ENCODE results near the gene RAB21. TPM values are rescaled to one million over a fixed set of nuclear protein-coding genes. Genes with fewer than 3 reads are reported as not detected.
"Not testable (repeated sequence)": the region's sequence is repeated elsewhere in the genome, so short reads cannot be mapped to it uniquely, and the experiment has no call there.

RAB21 gene
- total RNA-seq, 4 donors from 2014 or later = 16.0 to 42.6 (median 30.8) TPM

DNA sequence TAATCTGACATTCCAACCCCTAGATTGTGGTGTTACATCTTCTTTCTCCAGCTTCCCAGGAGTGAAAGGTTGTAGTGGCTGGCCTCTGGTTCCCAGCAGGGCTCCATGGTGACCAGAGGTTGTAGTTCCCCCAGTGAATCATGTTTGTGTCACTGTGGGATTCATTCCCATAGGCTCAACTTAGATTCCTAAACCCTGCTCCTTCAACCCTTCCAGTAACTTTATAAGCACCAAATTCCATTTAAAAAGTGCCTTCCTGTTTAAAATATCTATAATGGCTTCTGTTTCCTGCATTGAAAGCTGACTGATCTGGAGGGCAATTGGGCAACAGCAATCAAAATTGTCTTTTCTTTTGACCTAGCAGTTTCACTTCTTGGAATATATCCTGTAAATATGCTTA, 44.4 kb downstream of the RAB21 start:
- no peaks in the 10 kb centered on the region for H3K36me3 ChIP-seq
- H3K4me1 ChIP-seq = no peaks in the 10 kb centered on the region
- no peak for DNase-seq
- TF ChIP-seq POLR2A (IDR thresholded peaks at IDR 0.05) = no peak
- TF ChIP-seq, protein P1, sequence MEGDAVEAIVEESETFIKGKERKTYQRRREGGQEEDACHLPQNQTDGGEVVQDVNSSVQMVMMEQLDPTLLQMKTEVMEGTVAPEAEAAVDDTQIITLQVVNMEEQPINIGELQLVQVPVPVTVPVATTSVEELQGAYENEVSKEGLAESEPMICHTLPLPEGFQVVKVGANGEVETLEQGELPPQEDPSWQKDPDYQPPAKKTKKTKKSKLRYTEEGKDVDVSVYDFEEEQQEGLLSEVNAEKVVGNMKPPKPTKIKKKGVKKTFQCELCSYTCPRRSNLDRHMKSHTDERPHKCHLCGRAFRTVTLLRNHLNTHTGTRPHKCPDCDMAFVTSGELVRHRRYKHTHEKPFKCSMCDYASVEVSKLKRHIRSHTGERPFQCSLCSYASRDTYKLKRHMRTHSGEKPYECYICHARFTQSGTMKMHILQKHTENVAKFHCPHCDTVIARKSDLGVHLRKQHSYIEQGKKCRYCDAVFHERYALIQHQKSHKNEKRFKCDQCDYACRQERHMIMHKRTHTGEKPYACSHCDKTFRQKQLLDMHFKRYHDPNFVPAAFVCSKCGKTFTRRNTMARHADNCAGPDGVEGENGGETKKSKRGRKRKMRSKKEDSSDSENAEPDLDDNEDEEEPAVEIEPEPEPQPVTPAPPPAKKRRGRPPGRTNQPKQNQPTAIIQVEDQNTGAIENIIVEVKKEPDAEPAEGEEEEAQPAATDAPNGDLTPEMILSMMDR (IDR thresholded peaks at IDR 0.05) = no peak
- H3K9me3 ChIP-seq = no peaks in the 10 kb centered on the region
- no peak overlapping the region for H3K4me3 ChIP-seq
- peaks cover 0 to 8% (median 0%) of the 10 kb centered on the region in 4 donors for H3K27me3 ChIP-seq
- intact Hi-C loops (cut with DNase I) = no loop called here
- no peak overlapping the region for H3K27ac ChIP-seq

DNA sequence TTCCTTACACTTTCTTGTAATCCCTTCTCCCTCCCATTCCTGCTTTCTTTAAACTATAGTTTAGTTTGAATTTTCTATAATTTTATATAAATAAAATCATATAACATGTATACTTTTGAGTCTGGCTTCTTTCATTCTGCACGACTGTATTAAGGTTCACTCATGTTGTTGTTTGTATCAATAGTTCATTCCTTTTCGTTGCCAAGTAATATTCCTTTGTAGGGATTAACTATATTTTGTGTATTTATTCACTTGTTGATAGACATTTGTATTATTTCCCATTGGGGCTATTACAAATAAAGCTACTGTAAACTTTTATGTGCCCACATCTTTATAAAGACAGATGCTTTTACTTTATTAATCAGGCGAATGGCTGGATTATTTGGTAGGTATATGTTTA, 45.5 kb downstream of the RAB21 start:
- Histone ChIP-seq H3K4me1 (no peaks in the 10 kb centered on the region), H3K4me3 (no peak overlapping the region), H3K36me3 (no peaks in the 10 kb centered on the region), H3K27ac (no peak overlapping the region), H3K9me3 (no peaks in the 10 kb centered on the region), H3K27me3 (peaks cover 0 to 18% (median 0%) of the 10 kb centered on the region in 4 donors)
- WGBS, 2 donors = 85 to 88% methylated on average over 3 of the region's 3 CpGs
- TF ChIP-seq, protein P1 (IDR thresholded peaks at IDR 0.05) = no peak
- TF ChIP-seq POLR2A (IDR thresholded peaks at IDR 0.05) = no peak
- intact Hi-C loops (cut with DNase I) = no loop called here
- DNase-seq = no peak

DNA sequence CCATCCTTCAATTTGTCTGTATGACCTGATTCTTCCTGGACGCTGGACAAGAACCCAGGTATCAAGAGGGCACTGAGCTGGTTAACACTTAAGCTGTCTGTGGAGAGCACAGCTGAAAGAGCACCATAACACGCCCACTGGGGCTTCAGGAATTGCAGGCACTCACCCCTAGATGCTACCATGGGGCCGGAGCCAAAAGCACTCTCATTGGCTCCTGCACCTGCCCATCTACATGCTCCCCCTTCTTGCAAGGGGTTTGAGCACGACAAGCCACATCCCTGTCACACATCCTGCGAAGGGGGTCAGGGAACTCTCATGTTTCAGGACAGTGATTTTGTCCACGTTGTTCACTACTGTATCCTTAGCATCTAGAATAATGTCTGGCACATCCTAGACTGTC, 49.8 kb downstream of the RAB21 start:
- H3K4me3 ChIP-seq = no peak overlapping the region
- no peak for DNase-seq
- intact Hi-C loops (cut with DNase I) = no loop called here
- H3K9me3 ChIP-seq = no peaks in the 10 kb centered on the region
- no peak overlapping the region for H3K27ac ChIP-seq
- WGBS, 2 donors = 50 to 78% methylated on average over 6 of the region's 6 CpGs
- TF ChIP-seq POLR2A (IDR thresholded peaks at IDR 0.05) = no peak
- TF ChIP-seq, protein P1 (IDR thresholded peaks at IDR 0.05) = no peak
- no peaks in the 10 kb centered on the region for H3K4me1 ChIP-seq
- peaks cover 0 to 41% (median 0%) of the 10 kb centered on the region in 4 donors for H3K27me3 ChIP-seq
- H3K36me3 ChIP-seq = no peaks in the 10 kb centered on the region

DNA sequence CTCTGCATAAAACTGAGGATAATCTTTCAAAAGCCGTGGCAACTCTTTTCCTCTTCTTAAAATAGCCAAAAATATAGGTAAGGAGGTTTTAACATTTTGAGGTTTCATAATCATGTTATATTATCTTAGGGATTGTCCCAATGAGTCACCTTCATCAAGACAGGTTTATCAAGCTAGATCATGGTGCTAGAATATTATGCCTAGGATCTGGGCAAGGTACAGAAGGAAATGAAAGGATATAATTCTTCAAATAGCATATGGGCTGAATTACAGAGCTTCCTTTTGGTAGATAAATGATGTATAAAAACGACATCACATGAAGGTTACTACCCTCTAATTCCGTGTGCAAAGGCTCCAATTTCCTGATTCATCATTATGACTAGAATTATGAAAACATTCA, 56.3 kb downstream of the RAB21 start:
- H3K4me1 ChIP-seq = no peaks in the 10 kb centered on the region
- no peak for DNase-seq
- WGBS, 2 donors = 29 to 31% methylated on average over 3 of the region's 3 CpGs
- H3K27me3 ChIP-seq = peaks cover 0 to 15% (median 0%) of the 10 kb centered on the region in 4 donors
- H3K9me3 ChIP-seq = no peaks in the 10 kb centered on the region
- intact Hi-C loops (cut with DNase I) = no loop called here
- H3K27ac ChIP-seq = no peak overlapping the region
- no peaks in the 10 kb centered on the region for H3K36me3 ChIP-seq
- no peak overlapping the region for H3K4me3 ChIP-seq
- TF ChIP-seq, protein P1 (IDR thresholded peaks at IDR 0.05) = no peak
- no peak for TF ChIP-seq POLR2A (IDR thresholded peaks at IDR 0.05)

DNA sequence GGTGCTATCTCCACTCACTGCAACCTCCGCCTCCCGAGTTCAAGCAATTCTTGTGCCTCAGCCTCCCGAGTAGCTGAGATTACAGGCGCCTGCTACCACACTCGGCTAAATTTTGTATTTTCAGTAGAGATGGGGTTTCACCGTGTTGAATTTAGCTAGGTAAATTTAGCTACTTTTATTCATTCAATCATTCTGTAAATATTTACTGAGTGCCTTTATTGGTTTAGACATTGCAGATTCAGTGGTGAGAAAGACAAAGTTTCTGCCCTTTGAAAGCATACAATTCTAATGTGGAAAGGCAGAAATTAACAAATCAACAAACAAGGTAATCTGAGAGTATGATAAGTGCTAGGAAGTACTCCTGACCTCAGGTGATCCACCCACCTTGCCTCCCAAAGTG, 60.6 kb downstream of the RAB21 start:
- H3K36me3 ChIP-seq; H3K27me3 ChIP-seq; H3K4me3 ChIP-seq; H3K4me1 ChIP-seq; DNase-seq; H3K27ac ChIP-seq; intact Hi-C loops (cut with DNase I); H3K9me3 ChIP-seq: not testable (repeated sequence)
- WGBS, 2 donors = 54 to 73% methylated on average over 6 of the region's 6 CpGs

DNA sequence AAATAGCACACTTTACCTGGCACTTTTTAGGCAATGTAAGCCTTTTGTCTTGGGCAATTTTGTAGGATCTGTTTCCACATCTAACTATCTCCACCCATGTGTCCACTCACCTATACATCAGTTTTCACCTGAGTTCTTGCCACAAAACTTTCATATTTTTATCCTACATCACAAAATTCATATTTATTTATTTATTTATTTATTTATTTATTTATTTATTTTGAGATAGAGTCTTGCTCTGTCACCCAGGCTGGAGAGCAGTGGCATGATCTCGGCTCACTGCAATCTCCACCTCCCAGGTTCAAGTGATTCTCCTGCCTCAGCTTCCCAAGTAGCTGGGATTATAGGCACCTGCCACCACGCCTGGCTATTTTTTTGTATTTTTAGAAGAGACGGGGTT, 67.4 kb downstream of the RAB21 start:
- H3K4me3 ChIP-seq; H3K9me3 ChIP-seq; H3K4me1 ChIP-seq; H3K27me3 ChIP-seq; H3K36me3 ChIP-seq; intact Hi-C loops (cut with DNase I); H3K27ac ChIP-seq; DNase-seq: not testable (repeated sequence)
- WGBS, 2 donors = 94 to 98% methylated on average over 3 of the region's 3 CpGs

Data from esophagus squamous epithelium (tissue), 5 donors.